ENCODE results near the gene FTO.

The FTO gene

GRCh38 chr16:54059319-54059718, 355.4 kb downstream of the FTO start:
- no peaks in the 10 kb centered on the region for H3K9me3 ChIP-seq (ENCODE audit: control insufficient read depth, insufficient read depth, low read length)
- H3K4me1 ChIP-seq (ENCODE audit: control insufficient read depth, insufficient read depth, low read length), result peaks cover 2% of the 10 kb centered on the region; the same call in 1 of the 2 replicates
- DNase-seq (ENCODE audit: low read depth, low spot score), result no peak
- WGBS (ENCODE audit: insufficient coverage, insufficient read length), result no CpG with 5 or more reads among the region's 6 CpGs
- no peaks in the 10 kb centered on the region for H3K36me3 ChIP-seq (ENCODE audit: control insufficient read depth, insufficient read depth, low read length)
- H3K4me3 ChIP-seq (ENCODE audit: low read length), result no peak overlapping the region
- no peak overlapping the region for H3K27ac ChIP-seq (ENCODE audit: low read length)
- no peaks in the 10 kb centered on the region for H3K27me3 ChIP-seq (ENCODE audit: control insufficient read depth, insufficient read depth, low read length)

- H3K4me1 ChIP-seq (ENCODE audit: control insufficient read depth, insufficient read depth, low read length), result peaks cover 2% of the 10 kb centered on the region; the same call in 1 of the 2 replicates
- H3K27ac ChIP-seq (ENCODE audit: low read length), result no peak overlapping the region
- no peak for DNase-seq (ENCODE audit: low read depth, low spot score)
- no CpG with 5 or more reads among the region's 10 CpGs for WGBS (ENCODE audit: insufficient coverage, insufficient read length)
- no peak overlapping the region for H3K4me3 ChIP-seq (ENCODE audit: low read length)
- no peaks in the 10 kb centered on the region for H3K9me3 ChIP-seq (ENCODE audit: control insufficient read depth, insufficient read depth, low read length)
- no peaks in the 10 kb centered on the region for H3K36me3 ChIP-seq (ENCODE audit: control insufficient read depth, insufficient read depth, low read length)
- H3K27me3 ChIP-seq (ENCODE audit: control insufficient read depth, insufficient read depth, low read length), result no peaks in the 10 kb centered on the region
Observed at GRCh38 chr16:54060599-54061421, 356.9 kb downstream of the FTO start.

DNA sequence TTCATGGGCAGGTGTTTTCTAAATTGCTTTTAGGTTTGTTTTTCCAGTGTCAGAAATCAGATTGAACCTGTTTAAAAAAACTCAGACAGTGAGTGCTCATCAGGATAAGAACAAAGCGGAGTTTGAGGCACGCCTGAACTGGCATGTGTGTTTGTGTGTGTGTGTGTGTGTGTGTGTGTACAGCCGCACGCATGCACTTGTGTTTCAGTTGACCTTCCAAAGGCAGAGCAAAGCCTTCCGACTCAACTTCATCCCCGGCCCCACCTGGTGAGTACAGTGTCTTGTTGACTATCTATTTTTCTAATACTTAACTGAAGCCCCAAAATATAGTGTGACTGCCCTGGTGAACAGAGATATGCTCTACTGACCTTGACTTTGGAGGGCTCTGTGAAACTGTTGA, 357.5 kb downstream of the FTO start:
- no CpG with 5 or more reads among the region's 6 CpGs for WGBS (ENCODE audit: insufficient coverage, insufficient read length)
- Histone ChIP-seq H3K4me1 (ENCODE audit: control insufficient read depth, insufficient read depth, low read length) (peaks cover 2% of the 10 kb centered on the region; the same call in 1 of the 2 replicates), H3K9me3 (ENCODE audit: control insufficient read depth, insufficient read depth, low read length) (no peaks in the 10 kb centered on the region), H3K4me3 (ENCODE audit: low read length) (no peak overlapping the region), H3K36me3 (ENCODE audit: control insufficient read depth, insufficient read depth, low read length) (no peaks in the 10 kb centered on the region), H3K27me3 (ENCODE audit: control insufficient read depth, insufficient read depth, low read length) (no peaks in the 10 kb centered on the region), H3K27ac (ENCODE audit: low read length) (no peak overlapping the region)
- DNase-seq (ENCODE audit: low read depth, low spot score), result no peak

DNA sequence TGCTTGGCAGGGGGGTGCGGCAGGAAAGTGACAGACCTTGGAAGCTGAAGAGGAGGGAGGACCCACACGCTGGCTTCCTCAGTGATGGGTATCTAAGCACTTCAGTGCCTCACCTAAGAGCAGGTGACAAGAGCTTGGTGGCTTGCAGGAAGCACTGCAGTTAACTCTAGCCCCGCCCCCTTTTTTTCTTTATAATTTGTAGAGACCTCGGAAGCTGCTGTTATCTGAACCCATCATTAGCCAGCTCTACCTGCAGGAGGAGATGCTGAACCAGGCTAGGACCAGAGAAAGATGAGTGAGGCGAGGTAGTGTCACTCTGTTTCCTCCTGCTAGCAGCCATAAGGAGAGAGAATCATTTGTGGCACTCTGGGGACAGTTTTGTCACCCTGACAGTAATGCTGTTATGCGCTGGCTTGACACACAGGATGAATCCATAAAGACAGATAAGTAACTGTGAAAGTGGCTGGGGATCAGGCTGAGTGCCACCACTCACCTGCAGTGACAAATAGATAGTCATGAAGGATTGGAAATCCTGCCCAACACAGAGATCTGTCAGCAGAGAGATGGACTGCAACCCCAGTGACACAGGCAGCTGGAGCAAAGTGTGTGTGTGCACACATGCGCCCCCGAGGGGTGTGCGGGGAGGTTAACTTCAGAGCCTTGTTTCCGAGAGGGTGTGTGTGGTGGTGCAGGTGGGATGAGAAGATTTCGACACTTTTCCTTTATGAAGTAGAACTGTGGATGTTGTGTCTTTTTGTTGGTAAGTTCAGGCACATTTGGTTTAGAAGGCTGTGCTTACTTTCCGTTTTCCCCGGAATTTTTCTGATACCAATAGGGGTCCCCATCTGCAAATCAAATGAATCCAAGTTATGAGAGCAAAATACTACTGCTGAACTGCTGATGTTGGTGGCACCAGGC, 358.7 kb downstream of the FTO start:
- Histone ChIP-seq H3K4me1 (ENCODE audit: control insufficient read depth, insufficient read depth, low read length) (peaks cover 2% of the 10 kb centered on the region; the same call in 1 of the 2 replicates), H3K36me3 (ENCODE audit: control insufficient read depth, insufficient read depth, low read length) (no peaks in the 10 kb centered on the region), H3K27me3 (ENCODE audit: control insufficient read depth, insufficient read depth, low read length) (no peaks in the 10 kb centered on the region), H3K9me3 (ENCODE audit: control insufficient read depth, insufficient read depth, low read length) (no peaks in the 10 kb centered on the region), H3K27ac (ENCODE audit: low read length) (no peak overlapping the region), H3K4me3 (ENCODE audit: low read length) (no peak overlapping the region)
- WGBS (ENCODE audit: insufficient coverage, insufficient read length), result no CpG with 5 or more reads among the region's 13 CpGs
- DNase-seq (ENCODE audit: low read depth, low spot score), result no peak

GRCh38 chr16:54063279-54063773, 359.4 kb downstream of the FTO start:
- DNase-seq (ENCODE audit: low read depth, low spot score), result no peak
- H3K4me3 ChIP-seq (ENCODE audit: low read length), result no peak overlapping the region
- H3K9me3 ChIP-seq (ENCODE audit: control insufficient read depth, insufficient read depth, low read length), result no peaks in the 10 kb centered on the region
- no peaks in the 10 kb centered on the region for H3K27me3 ChIP-seq (ENCODE audit: control insufficient read depth, insufficient read depth, low read length)
- H3K36me3 ChIP-seq (ENCODE audit: control insufficient read depth, insufficient read depth, low read length), result no peaks in the 10 kb centered on the region
- no CpG with 5 or more reads among the region's 10 CpGs for WGBS (ENCODE audit: insufficient coverage, insufficient read length)
- H3K4me1 ChIP-seq (ENCODE audit: control insufficient read depth, insufficient read depth, low read length), result peaks cover 2% of the 10 kb centered on the region; the same call in 1 of the 2 replicates
- no peak overlapping the region for H3K27ac ChIP-seq (ENCODE audit: low read length)

DNA sequence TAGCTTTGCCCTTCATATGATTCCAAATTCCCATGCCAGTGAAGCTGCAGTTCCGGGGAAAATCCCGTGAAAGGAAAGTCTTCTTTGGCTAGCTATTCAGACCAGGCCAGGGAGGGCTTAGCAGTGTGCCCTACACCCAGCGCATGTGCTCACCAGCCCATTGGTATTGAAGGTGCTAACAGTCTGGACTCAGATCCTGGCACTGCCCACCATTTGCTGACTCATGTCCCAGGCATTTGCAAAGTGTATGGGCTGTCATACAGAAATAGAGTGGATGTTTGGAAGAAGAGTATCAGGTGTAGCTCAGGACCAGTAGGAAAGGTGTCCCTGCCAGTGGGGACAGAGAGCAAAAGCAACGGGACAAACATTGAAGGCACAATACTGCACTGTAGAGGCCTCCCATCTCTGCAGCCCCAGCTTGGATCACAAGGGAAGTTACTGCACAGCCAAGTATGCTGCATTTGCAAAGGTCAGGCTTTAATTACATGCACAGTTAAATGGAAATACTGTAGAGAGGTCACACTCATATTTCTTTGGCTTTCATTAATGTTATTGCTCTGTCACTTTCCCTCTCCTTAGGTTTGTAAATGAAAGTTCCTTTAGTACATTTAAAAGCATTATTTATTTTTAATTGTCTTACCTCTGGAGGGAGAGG, 362.6 kb downstream of the FTO start:
- no CpG with 5 or more reads among the region's 4 CpGs for WGBS (ENCODE audit: insufficient coverage, insufficient read length)
- H3K4me1 ChIP-seq (ENCODE audit: control insufficient read depth, insufficient read depth, low read length), result peaks cover 2% of the 10 kb centered on the region; the same call in 1 of the 2 replicates
- DNase-seq (ENCODE audit: low read depth, low spot score), result no peak
- H3K36me3 ChIP-seq (ENCODE audit: control insufficient read depth, insufficient read depth, low read length), result no peaks in the 10 kb centered on the region
- H3K27ac ChIP-seq (ENCODE audit: low read length), result no peak overlapping the region
- H3K9me3 ChIP-seq (ENCODE audit: control insufficient read depth, insufficient read depth, low read length), result no peaks in the 10 kb centered on the region
- H3K27me3 ChIP-seq (ENCODE audit: control insufficient read depth, insufficient read depth, low read length), result no peaks in the 10 kb centered on the region
- no peak overlapping the region for H3K4me3 ChIP-seq (ENCODE audit: low read length)

DNA sequence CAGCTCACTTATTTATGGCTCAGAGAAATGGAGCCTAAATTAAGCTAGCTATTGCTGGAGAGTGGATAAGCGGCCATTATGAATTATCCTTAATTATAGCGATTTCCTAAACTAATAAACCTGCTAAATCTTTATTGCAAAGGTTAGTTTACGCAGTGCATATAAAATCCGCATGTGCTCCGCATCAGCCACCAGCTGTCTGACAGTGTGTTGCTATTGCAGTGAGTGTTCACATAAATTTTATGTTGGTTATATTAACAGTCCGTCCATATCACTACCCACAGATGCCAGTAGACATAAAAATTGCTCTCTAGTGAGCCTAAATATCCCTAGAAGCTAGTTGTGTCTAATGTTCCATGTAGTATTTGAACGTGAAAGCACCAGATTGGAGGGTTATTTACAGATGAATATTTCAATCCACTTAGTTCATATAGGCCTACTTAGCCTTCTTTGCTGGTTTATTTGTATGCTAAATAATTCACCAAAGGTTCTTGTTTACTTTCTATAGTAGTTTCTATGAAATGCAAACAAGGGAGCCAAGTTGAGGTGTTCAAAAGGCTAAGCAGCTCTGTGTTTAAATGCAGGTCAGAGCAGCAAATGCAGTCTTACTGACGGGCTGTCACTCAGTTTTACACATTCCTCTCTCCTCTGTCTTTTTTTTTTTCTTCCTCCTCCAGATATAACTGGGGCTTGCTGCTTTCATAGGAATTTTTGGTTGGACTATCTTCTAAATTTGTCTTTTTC, 363.5 kb downstream of the FTO start:
- peaks cover 2% of the 10 kb centered on the region; the same call in 1 of the 2 replicates for H3K4me1 ChIP-seq (ENCODE audit: control insufficient read depth, insufficient read depth, low read length)
- WGBS (ENCODE audit: insufficient coverage, insufficient read length), result no CpG with 5 or more reads among the region's 8 CpGs

GRCh38 chr16:54068212-54068611, 364.3 kb downstream of the FTO start:
- Histone ChIP-seq H3K4me1 (ENCODE audit: control insufficient read depth, insufficient read depth, low read length) (no peaks in the 10 kb centered on the region), H3K36me3 (ENCODE audit: control insufficient read depth, insufficient read depth, low read length) (no peaks in the 10 kb centered on the region), H3K27ac (ENCODE audit: low read length) (no peak overlapping the region), H3K9me3 (ENCODE audit: control insufficient read depth, insufficient read depth, low read length) (no peaks in the 10 kb centered on the region), H3K4me3 (ENCODE audit: low read length) (no peak overlapping the region), H3K27me3 (ENCODE audit: control insufficient read depth, insufficient read depth, low read length) (no peaks in the 10 kb centered on the region)
- no CpG with 5 or more reads among the region's 2 CpGs for WGBS (ENCODE audit: insufficient coverage, insufficient read length)
- no peak for DNase-seq (ENCODE audit: low read depth, low spot score)

More for the DNA sequence above, 363.5 kb downstream of the FTO start:
- Histone ChIP-seq H3K27me3 (ENCODE audit: control insufficient read depth, insufficient read depth, low read length) (no peaks in the 10 kb centered on the region), H3K36me3 (ENCODE audit: control insufficient read depth, insufficient read depth, low read length) (no peaks in the 10 kb centered on the region), H3K4me3 (ENCODE audit: low read length) (no peak overlapping the region), H3K27ac (ENCODE audit: low read length) (no peak overlapping the region), H3K9me3 (ENCODE audit: control insufficient read depth, insufficient read depth, low read length) (no peaks in the 10 kb centered on the region)
- DNase-seq (ENCODE audit: low read depth, low spot score), result no peak

GRCh38 chr16:54069601-54070239, 365.8 kb downstream of the FTO start:
- no peak for DNase-seq (ENCODE audit: low read depth, low spot score)
- no CpG with 5 or more reads among the region's 3 CpGs for WGBS (ENCODE audit: insufficient coverage, insufficient read length)

More at GRCh38 chr16:54069601-54070239, 365.8 kb downstream of the FTO start:
- Histone ChIP-seq H3K27ac (ENCODE audit: low read length) (no peak overlapping the region), H3K4me1 (ENCODE audit: control insufficient read depth, insufficient read depth, low read length) (no peaks in the 10 kb centered on the region), H3K4me3 (ENCODE audit: low read length) (no peak overlapping the region), H3K36me3 (ENCODE audit: control insufficient read depth, insufficient read depth, low read length) (no peaks in the 10 kb centered on the region), H3K9me3 (ENCODE audit: control insufficient read depth, insufficient read depth, low read length) (no peaks in the 10 kb centered on the region), H3K27me3 (ENCODE audit: control insufficient read depth, insufficient read depth, low read length) (no peaks in the 10 kb centered on the region)

All from iPS DF 6.9 (cell line).